PC-3 (cell line): Measurements from ENCODE around the gene AFF3. TPM values are rescaled to one million over a fixed set of nuclear protein-coding genes. Genes with fewer than 3 reads are reported as not detected.

Experiments used
- ATAC-seq: fragments of 200-7000 bp; cut with Tn5 transposase; 2 replicates; pipeline ENCODE4 v1.9.1; 2020; ENCODE audit warnings: mild to moderate bottlenecking, moderate library complexity
- BruUV-seq: library from RNA; stranded (reverse); fragments of 400-500 nt; replicated peaks from 2 replicates; lab custom pipeline; 2021; lab: Mats Ljungman, UMichigan
- CTCF ChIA-PET: fragments of 300-600 bp; sonication (Branson Sonifier 250); formaldehyde crosslinking; loops from one replicate; lab custom pipeline; 2022; ENCODE audit warnings: antibody characterized with exemption; lab: Charles Lee
- POLR2A ChIA-PET: fragments of 300-600 bp; sonication (Branson Sonifier 250); formaldehyde crosslinking; loops from one replicate; lab custom pipeline; 2022; ENCODE audit warnings: antibody characterized with exemption; ENCODE audit not compliant: unreplicated experiment; lab: Charles Lee
- DNase-seq: peaks from one replicate; pipeline ENCODE4 v3.0.0-alpha.2; 2015
- H2AFZ ChIP-seq: fragments of 300-600 bp; sonication (generic); 2 replicates; pipeline ENCODE4 v1.6.0; 2016; ENCODE audit warnings: antibody characterized with exemption, low read length
- H3F3A ChIP-seq: fragments of 300-600 bp; sonication (generic); one replicate; pipeline ENCODE4 v1.6.0; 2017; ENCODE audit warnings: antibody characterized with exemption, low read length, control low read depth, mild to moderate bottlenecking; ENCODE audit not compliant: unreplicated experiment
- H3K27ac ChIP-seq: fragments of 300-600 bp; sonication (generic); 2 replicates; pipeline ENCODE4 v1.5.1; 2016; ENCODE audit warnings: mild to moderate bottlenecking, low read length
- H3K27me3 ChIP-seq: fragments of 300-600 bp; sonication (generic); 2 replicates; pipeline ENCODE4 v1.6.1; 2016; ENCODE audit warnings: low read length, mixed read lengths
- H3K36me3 ChIP-seq: fragments of 300-600 bp; sonication (generic); 2 replicates; pipeline ENCODE4 v1.6.1; 2016; ENCODE audit warnings: low read depth, mixed run types, low read length, mixed read lengths
- H3K4me1 ChIP-seq: fragments of 300-600 bp; sonication (generic); 2 replicates; pipeline ENCODE4 v1.5.1; 2016; ENCODE audit warnings: low read length; ENCODE audit not compliant: insufficient read depth
- H3K4me2 ChIP-seq: fragments of 300-600 bp; sonication (generic); 2 replicates; pipeline ENCODE4 v1.6.0; 2016; ENCODE audit warnings: low read length
- H3K4me3 ChIP-seq: fragments of 300-600 bp; sonication (generic); 2 replicates; pipeline ENCODE4 v1.5.1; 2016; ENCODE audit warnings: mild to moderate bottlenecking, low read length, mixed read lengths
- H3K79me2 ChIP-seq: fragments of 300-600 bp; sonication (generic); 2 replicates; pipeline ENCODE4 v1.6.1; 2017; ENCODE audit warnings: low read length, mixed read lengths
- H3K9ac ChIP-seq: fragments of 300-600 bp; sonication (generic); 2 replicates; pipeline ENCODE4 v1.6.0; 2016; ENCODE audit warnings: mild to moderate bottlenecking, low read length
- H3K9me2 ChIP-seq: fragments of 300-600 bp; sonication (generic); replicated peaks from 2 replicates; pipeline ENCODE4 v1.6.1; 2016; ENCODE audit warnings: mixed run types, low read length, mixed read lengths
- H3K9me3 ChIP-seq: fragments of 300-600 bp; sonication (generic); 2 replicates; pipeline ENCODE4 v1.6.1; 2016; ENCODE audit warnings: low read length, mixed read lengths
- H4K20me1 ChIP-seq: fragments of 300-600 bp; sonication (generic); 2 replicates; pipeline ENCODE4 v1.6.1; 2016; ENCODE audit warnings: low read length, mixed read lengths
- EZH2 ChIP-seq: fragments of 300-600 bp; sonication (generic); IDR thresholded peaks from one replicate; pipeline ENCODE4 v1.6.1; 2017; ENCODE audit warnings: antibody characterized with exemption, mild to moderate bottlenecking, low read length; ENCODE audit not compliant: unreplicated experiment
- EZH2phosphoT487 ChIP-seq: fragments of 300-600 bp; sonication (generic); IDR thresholded peaks from 2 replicates; pipeline ENCODE4 v1.6.1; 2018; ENCODE audit warnings: mild to moderate bottlenecking, antibody characterized with exemption, low read length, borderline replicate concordance
- intact Hi-C: fragments of 100-400 bp; cut with micrococcal nuclease; formaldehyde crosslinking; loops from 2 replicates; pipeline ENCODE4 v1.9.0; 2023
- total RNA-seq: library from RNA; depleted of rRNA; stranded (reverse); fragments of >200 nt; gene quantifications from 2 replicates; pipeline ENCODE4 v1.2.3, GENCODE V29; 2014
- TF ChIP-seq, protein P1 (sequence below): fragments of 300-600 bp; sonication (generic); conservative IDR thresholded peaks from 2 replicates; pipeline ENCODE4 v1.5.1; 2017; ENCODE audit warnings: antibody characterized with exemption, low read depth, mild to moderate bottlenecking, low read length

AFF3 gene
- total RNA-seq, 1 experiment from 2014 or later, result 0.04 TPM

DNA sequence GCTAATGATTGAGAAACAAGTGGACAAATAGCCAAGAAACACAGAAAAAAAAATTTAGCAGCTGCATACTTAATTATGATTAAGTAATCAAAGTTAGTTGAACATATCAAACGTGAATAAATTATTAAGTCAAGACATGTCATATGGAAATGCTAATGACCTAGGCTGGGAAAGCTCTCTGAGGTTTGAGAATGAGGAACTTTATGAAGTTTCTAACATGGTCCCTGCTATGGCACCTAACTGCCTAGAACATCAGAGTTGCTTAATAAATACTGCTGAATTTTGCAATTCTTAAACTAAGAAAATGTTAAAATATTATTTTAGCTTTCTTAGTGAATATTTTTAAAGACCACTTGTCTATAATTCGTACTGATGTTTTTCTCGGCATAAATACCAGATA, 99.8 kb downstream of the AFF3 start:
- no peaks in the 10 kb centered on the region for H3K9me2 ChIP-seq
- no peak for DNase-seq
- no peak overlapping the region for H3K4me3 ChIP-seq
- no peak overlapping the region for H2AFZ ChIP-seq
- no TSS peak for BruUV-seq
- no peaks in the 10 kb centered on the region for H3K79me2 ChIP-seq
- H3K27me3 ChIP-seq, result no peaks in the 10 kb centered on the region
- ChIA-PET POLR2A (interaction anchor here (0.6 kb wide), 1 partner anchor 108 kb away, joined by 8 read pairs; no protein-coding TSS in a partner anchor), CTCF (no interaction called here)
- H3K9ac ChIP-seq, result no peak overlapping the region
- no peak for ATAC-seq
- no peaks in the 10 kb centered on the region for H3K36me3 ChIP-seq
- no peaks in the 10 kb centered on the region for H3F3A ChIP-seq
- intact Hi-C loops, result no loop called here
- H3K9me3 ChIP-seq, result no peaks in the 10 kb centered on the region
- no peaks in the 10 kb centered on the region for H3K4me1 ChIP-seq
- no peak for TF ChIP-seq EZH2
- TF ChIP-seq, protein P1, sequence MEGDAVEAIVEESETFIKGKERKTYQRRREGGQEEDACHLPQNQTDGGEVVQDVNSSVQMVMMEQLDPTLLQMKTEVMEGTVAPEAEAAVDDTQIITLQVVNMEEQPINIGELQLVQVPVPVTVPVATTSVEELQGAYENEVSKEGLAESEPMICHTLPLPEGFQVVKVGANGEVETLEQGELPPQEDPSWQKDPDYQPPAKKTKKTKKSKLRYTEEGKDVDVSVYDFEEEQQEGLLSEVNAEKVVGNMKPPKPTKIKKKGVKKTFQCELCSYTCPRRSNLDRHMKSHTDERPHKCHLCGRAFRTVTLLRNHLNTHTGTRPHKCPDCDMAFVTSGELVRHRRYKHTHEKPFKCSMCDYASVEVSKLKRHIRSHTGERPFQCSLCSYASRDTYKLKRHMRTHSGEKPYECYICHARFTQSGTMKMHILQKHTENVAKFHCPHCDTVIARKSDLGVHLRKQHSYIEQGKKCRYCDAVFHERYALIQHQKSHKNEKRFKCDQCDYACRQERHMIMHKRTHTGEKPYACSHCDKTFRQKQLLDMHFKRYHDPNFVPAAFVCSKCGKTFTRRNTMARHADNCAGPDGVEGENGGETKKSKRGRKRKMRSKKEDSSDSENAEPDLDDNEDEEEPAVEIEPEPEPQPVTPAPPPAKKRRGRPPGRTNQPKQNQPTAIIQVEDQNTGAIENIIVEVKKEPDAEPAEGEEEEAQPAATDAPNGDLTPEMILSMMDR, result no peak
- no peak for TF ChIP-seq EZH2phosphoT487
- H3K27ac ChIP-seq, result no peak overlapping the region
- no peaks in the 10 kb centered on the region for H4K20me1 ChIP-seq
- no peak overlapping the region for H3K4me2 ChIP-seq

DNA sequence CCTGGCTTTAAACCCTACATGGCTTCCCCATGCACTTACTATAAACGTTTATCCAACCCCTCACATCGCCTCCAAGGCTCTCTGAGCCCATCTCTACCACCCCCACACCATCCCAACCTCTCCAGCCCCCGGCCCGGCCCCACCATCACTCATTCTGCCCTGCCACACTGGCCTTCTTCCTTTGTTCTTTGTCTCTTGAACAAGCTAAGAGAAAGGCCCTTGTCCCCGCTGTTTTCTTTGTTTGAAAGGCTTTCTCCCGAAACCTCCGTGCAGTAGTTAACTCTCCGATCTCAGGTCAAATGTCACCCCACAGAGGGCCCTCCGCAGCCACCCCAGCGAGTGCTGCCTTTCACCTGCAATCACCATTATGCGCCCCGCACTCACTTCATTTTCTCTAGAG, 100.4 kb downstream of the AFF3 start:
- TF ChIP-seq EZH2phosphoT487 (no peak), EZH2 (no peak)
- TF ChIP-seq, protein P1, result no peak
- no peak overlapping the region for H3K9ac ChIP-seq
- intact Hi-C loops, result no loop called here
- DNase-seq, result no peak
- H3K9me2 ChIP-seq, result no peaks in the 10 kb centered on the region
- H3K27ac ChIP-seq, result no peak overlapping the region
- ATAC-seq, result no peak
- ChIA-PET POLR2A (interaction anchor here (0.6 kb wide), 1 partner anchor 108 kb away, joined by 8 read pairs; no protein-coding TSS in a partner anchor), CTCF (no interaction called here)
- no peaks in the 10 kb centered on the region for H4K20me1 ChIP-seq
- no TSS peak for BruUV-seq
- H2AFZ ChIP-seq, result no peak overlapping the region
- H3K27me3 ChIP-seq, result no peaks in the 10 kb centered on the region
- H3K79me2 ChIP-seq, result no peaks in the 10 kb centered on the region
- no peaks in the 10 kb centered on the region for H3K9me3 ChIP-seq
- H3F3A ChIP-seq, result no peaks in the 10 kb centered on the region
- H3K4me2 ChIP-seq, result no peak overlapping the region
- no peaks in the 10 kb centered on the region for H3K36me3 ChIP-seq
- H3K4me1 ChIP-seq, result no peaks in the 10 kb centered on the region
- no peak overlapping the region for H3K4me3 ChIP-seq

DNA sequence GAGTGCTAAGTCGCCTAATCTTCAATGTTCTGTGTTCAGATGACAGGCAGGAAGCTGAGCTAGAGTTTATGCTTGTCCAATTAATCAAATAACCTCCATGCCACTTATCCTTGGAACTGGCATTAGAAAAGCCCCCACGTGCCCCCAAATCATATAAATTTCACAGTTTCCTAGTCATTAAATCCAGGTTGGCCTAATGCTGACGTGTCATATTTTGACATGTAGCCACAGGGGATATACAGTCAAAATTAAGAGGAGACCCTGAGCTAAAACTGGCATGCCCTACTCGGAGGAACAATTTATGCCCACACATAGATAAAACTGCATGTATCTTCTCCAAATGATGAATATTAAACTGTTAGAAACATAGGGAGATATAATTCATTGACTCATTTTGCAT, 101.0 kb downstream of the AFF3 start:
- no peak for DNase-seq
- Histone ChIP-seq H3K9me2 (no peaks in the 10 kb centered on the region), H2AFZ (no peak overlapping the region), H3K79me2 (no peaks in the 10 kb centered on the region), H3K36me3 (no peaks in the 10 kb centered on the region), H3K27me3 (no peaks in the 10 kb centered on the region), H3F3A (no peaks in the 10 kb centered on the region), H3K4me2 (no peak overlapping the region), H3K4me1 (no peaks in the 10 kb centered on the region), H3K9ac (no peak overlapping the region), H3K4me3 (no peak overlapping the region), H3K9me3 (no peaks in the 10 kb centered on the region), H3K27ac (no peak overlapping the region), H4K20me1 (no peaks in the 10 kb centered on the region)
- TF ChIP-seq EZH2, result no peak
- TF ChIP-seq, protein P1, result no peak
- TF ChIP-seq EZH2phosphoT487, result no peak
- no peak for ATAC-seq
- ChIA-PET CTCF (no interaction called here), POLR2A (no interaction called here)
- BruUV-seq, result no TSS peak
- intact Hi-C loops, result no loop called here
